Measurements from ENCODE around the gene AK8. TPM values are rescaled to one million over a fixed set of nuclear protein-coding genes. Genes with fewer than 3 reads are reported as not detected.

AK8 gene
- total and polyA plus RNA-seq, 9 donors: 0.36 to 9.8 (median 1.6) TPM

DNA sequence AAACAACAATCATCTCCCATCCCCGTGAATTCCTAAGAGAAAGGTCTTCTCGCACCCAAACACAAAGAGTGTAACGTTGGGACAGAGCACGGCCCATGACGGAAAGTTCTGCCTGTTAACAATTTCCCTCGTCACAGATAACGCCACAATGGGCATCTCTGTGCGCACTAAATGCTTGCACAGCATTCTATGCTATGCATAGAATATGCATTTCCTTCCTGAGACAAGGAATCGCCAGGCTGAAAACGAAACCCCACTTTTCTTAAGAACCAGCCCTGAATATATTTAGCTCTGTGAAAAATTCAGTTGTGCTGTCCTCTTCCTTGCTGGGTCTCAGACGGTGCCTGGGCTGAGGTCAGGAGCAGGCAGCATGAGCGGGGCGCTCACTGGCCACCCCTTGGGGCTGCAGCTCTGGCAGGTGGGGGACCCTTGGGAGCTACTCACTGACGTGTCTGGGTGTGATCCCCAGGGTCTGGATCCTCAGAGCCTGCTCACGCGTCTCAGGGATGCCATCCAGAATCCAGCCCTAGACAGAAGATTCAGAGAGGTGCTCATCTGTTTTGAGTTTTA is 49.8 kb downstream of the AK8 start:
- TF ChIP-seq, protein P1, sequence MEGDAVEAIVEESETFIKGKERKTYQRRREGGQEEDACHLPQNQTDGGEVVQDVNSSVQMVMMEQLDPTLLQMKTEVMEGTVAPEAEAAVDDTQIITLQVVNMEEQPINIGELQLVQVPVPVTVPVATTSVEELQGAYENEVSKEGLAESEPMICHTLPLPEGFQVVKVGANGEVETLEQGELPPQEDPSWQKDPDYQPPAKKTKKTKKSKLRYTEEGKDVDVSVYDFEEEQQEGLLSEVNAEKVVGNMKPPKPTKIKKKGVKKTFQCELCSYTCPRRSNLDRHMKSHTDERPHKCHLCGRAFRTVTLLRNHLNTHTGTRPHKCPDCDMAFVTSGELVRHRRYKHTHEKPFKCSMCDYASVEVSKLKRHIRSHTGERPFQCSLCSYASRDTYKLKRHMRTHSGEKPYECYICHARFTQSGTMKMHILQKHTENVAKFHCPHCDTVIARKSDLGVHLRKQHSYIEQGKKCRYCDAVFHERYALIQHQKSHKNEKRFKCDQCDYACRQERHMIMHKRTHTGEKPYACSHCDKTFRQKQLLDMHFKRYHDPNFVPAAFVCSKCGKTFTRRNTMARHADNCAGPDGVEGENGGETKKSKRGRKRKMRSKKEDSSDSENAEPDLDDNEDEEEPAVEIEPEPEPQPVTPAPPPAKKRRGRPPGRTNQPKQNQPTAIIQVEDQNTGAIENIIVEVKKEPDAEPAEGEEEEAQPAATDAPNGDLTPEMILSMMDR (IDR thresholded peaks at IDR 0.05): no peak
- TF ChIP-seq EP300 (IDR thresholded peaks at IDR 0.05): no peak
- TF ChIP-seq POLR2A (IDR thresholded peaks at IDR 0.05): no peak
- H3K4me3 ChIP-seq: no peak overlapping the region
- no peaks in the 10 kb centered on the region for H3K36me3 ChIP-seq
- H3K9me3 ChIP-seq: no peaks in the 10 kb centered on the region
- H3K27me3 ChIP-seq: no peaks in the 10 kb centered on the region
- H3K4me1 ChIP-seq (ENCODE audit: insufficient read depth): no peaks in the 10 kb centered on the region
- WGBS, 3 donors: 92 to 95% (median 93%) methylated on average over 16 of the region's 16 CpGs
- DNase-seq: peak in 1 of 5 donors; percentile 15
- no peak overlapping the region for H3K27ac ChIP-seq
- intact Hi-C loops (cut with DNase I): no loop called here

DNA sequence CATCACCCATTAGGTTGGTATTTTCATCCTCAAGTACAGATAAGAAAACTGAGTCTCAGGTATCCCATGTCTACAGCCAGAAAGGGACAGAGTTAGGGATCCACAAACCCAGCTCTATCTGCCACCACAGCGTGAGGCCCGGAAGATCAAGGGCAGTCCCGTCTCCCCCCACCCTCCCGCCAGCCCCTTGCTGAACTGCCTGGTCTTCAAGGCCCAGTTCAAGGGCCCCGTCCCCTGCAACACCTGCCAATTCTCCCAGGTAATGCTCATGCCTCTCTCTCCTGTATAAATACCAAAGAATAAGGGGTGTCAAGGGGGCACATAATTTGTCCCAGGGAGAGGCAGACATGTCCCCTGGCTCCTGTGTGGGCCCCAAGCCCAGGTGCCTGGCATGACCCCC is 50.7 kb downstream of the AK8 start:
- DNase-seq: peak in 1 of 5 donors; percentile 6

DNA sequence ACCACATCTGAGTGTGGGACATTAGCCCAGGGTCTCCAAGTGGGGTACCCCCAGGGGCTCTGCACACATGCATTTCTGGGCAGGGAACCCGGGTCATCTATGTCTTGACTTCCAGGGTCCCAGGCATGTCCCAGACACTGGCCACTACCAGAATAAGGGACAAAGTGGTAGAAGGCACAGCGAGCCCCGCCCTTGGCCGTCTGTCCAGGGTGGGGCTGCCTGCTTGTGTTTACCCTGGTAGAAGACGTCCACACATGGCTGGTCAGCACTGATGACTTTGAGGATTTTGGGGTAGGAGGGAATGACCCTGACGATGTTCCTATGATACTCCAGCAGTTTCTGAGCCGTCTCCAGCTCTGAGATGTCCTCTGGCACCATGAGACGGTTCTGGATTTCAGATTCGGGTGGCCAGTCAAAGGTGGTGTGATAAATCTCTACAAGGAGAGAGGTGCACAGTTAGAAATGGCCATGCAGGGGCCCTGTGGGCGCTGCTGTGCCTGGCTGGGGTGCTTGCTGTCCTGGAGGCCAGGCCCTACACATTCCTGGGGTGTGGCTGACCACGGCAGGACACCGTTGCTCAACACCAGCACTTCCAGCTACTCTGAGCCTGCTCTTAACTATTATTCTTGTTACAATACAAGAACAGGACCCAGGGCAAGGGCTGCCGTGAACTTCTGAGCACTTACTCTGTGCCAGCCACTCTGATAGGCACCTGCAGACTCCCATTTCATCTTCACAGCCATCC is 51.3 kb downstream of the AK8 start:
- H3K9me3 ChIP-seq: no peaks in the 10 kb centered on the region
- DNase-seq: peak in 1 of 5 donors; percentile 21
- H3K27ac ChIP-seq: no peak overlapping the region
- WGBS, 3 donors: 79 to 87% (median 87%) methylated on average over 13 of the region's 13 CpGs
- H3K4me1 ChIP-seq (ENCODE audit: insufficient read depth): no peaks in the 10 kb centered on the region
- intact Hi-C loops (cut with DNase I): no loop called here
- H3K27me3 ChIP-seq: no peaks in the 10 kb centered on the region
- TF ChIP-seq POLR2A (IDR thresholded peaks at IDR 0.05) (no peak), EP300 (IDR thresholded peaks at IDR 0.05) (no peak)
- TF ChIP-seq, protein P1 (IDR thresholded peaks at IDR 0.05): no peak
- H3K36me3 ChIP-seq: no peaks in the 10 kb centered on the region
- H3K4me3 ChIP-seq: no peak overlapping the region

More for the DNA sequence above, 50.7 kb downstream of the AK8 start:
- Histone ChIP-seq H3K4me3 (no peak overlapping the region), H3K9me3 (no peaks in the 10 kb centered on the region), H3K4me1 (ENCODE audit: insufficient read depth) (no peaks in the 10 kb centered on the region), H3K27ac (no peak overlapping the region), H3K27me3 (no peaks in the 10 kb centered on the region), H3K36me3 (no peaks in the 10 kb centered on the region)
- WGBS, 3 donors: 93 to 96% (median 93%) methylated on average over 5 of the region's 5 CpGs
- intact Hi-C loops (cut with DNase I): no loop called here
- TF ChIP-seq, protein P1 (IDR thresholded peaks at IDR 0.05): no peak
- TF ChIP-seq POLR2A (IDR thresholded peaks at IDR 0.05): no peak

DNA sequence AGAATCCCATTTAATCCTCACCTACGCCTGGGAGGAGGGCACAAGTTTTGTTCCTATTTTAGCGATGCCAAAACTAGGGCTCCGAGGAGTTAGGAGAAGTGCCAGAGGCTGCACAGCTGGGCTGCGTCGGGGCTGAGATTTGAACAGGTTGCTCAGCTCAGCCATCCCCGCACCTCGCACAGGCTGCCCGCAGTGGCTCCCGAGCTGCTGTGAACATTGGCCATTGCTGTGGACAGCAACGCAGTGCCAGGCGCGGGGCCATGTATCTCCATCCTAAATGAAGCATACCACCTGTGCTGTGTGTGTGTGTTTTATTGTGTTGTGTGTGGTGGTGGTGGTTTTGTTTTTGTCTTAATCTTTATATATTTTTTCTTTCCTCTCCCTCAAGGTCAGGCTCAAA is 52.0 kb downstream of the AK8 start:
- peak in 1 of 5 donors; percentile 26 for DNase-seq
- no peaks in the 10 kb centered on the region for H3K27me3 ChIP-seq
- no peaks in the 10 kb centered on the region for H3K9me3 ChIP-seq
- no peaks in the 10 kb centered on the region for H3K4me1 ChIP-seq (ENCODE audit: insufficient read depth)
- H3K36me3 ChIP-seq: no peaks in the 10 kb centered on the region
- H3K27ac ChIP-seq: no peak overlapping the region
- WGBS, 3 donors: 26 to 35% (median 30%) methylated on average over 12 of the region's 12 CpGs
- intact Hi-C loops (cut with DNase I): no loop called here
- TF ChIP-seq, protein P1 (IDR thresholded peaks at IDR 0.05): no peak
- TF ChIP-seq EP300 (IDR thresholded peaks at IDR 0.05) (no peak), POLR2A (IDR thresholded peaks at IDR 0.05) (no peak)
- H3K4me3 ChIP-seq: no peak overlapping the region

Measured in ovary (tissue), 9 donors.